Ishikawa (cell line): ENCODE measurements around the gene TOX2.

ENCODE experiments used
- CEBPB ChIP-seq: IDR thresholded peaks from 2 replicates; pipeline ENCODE4 v1.6.1; 2012
- CREB1 ChIP-seq: IDR thresholded peaks from 2 replicates; pipeline ENCODE4 v1.6.1; 2012; ENCODE audit warnings: low read depth
- EP300 ChIP-seq: IDR thresholded peaks from 2 replicates; pipeline ENCODE4 v1.6.1; 2012; ENCODE audit warnings: borderline replicate concordance
- FOXM1 ChIP-seq: IDR thresholded peaks from 2 replicates; pipeline ENCODE4 v1.6.1; 2012; ENCODE audit warnings: low read depth, borderline replicate concordance
- MAX ChIP-seq: IDR thresholded peaks from 2 replicates; pipeline ENCODE4 v1.6.1; 2012
- NFIC ChIP-seq: IDR thresholded peaks from 2 replicates; pipeline ENCODE4 v1.6.1; 2012
- RAD21 ChIP-seq: IDR thresholded peaks from 2 replicates; pipeline ENCODE4 v1.6.1; 2012; ENCODE audit warnings: low read depth
- REST ChIP-seq: IDR thresholded peaks from 2 replicates; pipeline ENCODE4 v1.6.1; 2012; ENCODE audit warnings: low read depth, mild to moderate bottlenecking
- TAF1 ChIP-seq: IDR thresholded peaks from 2 replicates; pipeline ENCODE4 v1.6.1; 2012; ENCODE audit warnings: low read depth, mild to moderate bottlenecking
- USF1 ChIP-seq: IDR thresholded peaks from 2 replicates; pipeline ENCODE4 v1.6.1; 2012
- YY1 ChIP-seq: IDR thresholded peaks from 2 replicates; pipeline ENCODE4 v1.6.1; 2012; ENCODE audit warnings: low read depth

- TF ChIP-seq CREB1 (no peak), REST (no peak), USF1 (no peak), EP300 (no peak), TAF1 (no peak), FOXM1 (no peak), CEBPB (no peak), NFIC (no peak), RAD21 (no peak), MAX (no peak), YY1 (no peak)
Measured at GRCh38 chr20:44064501-44065400, 150.1 kb downstream of the TOX2 start.
